Measurements from ENCODE around the gene CADM2.
"Not testable (repeated sequence)": the region's sequence is repeated elsewhere in the genome, so short reads cannot be mapped to it uniquely, and the experiment has no call there.

Gene CADM2

GRCh38 chr3:85670634-85671205, 711.9 kb downstream of the CADM2 start:
- no peak for TF ChIP-seq CTCF (conservative IDR thresholded peaks at IDR 0.05; ENCODE audit: control insufficient read depth, insufficient read depth, low read depth, low read length)
- no peak overlapping the region for H3K4me3 ChIP-seq (ENCODE audit: control insufficient read depth, low read depth, low read length)
- no peak for DNase-seq (ENCODE audit: low read depth)

GRCh38 chr3:85672761-85673160, 714.0 kb downstream of the CADM2 start:
- no peak for TF ChIP-seq CTCF (conservative IDR thresholded peaks at IDR 0.05; ENCODE audit: control insufficient read depth, insufficient read depth, low read depth, low read length)
- no peak for DNase-seq (ENCODE audit: low read depth)
- no peak overlapping the region for H3K4me3 ChIP-seq (ENCODE audit: control insufficient read depth, low read depth, low read length)

GRCh38 chr3:85678713-85679112, 719.9 kb downstream of the CADM2 start:
- no peak for DNase-seq (ENCODE audit: low read depth)
- TF ChIP-seq CTCF (conservative IDR thresholded peaks at IDR 0.05; ENCODE audit: control insufficient read depth, insufficient read depth, low read depth, low read length), result no peak
- H3K4me3 ChIP-seq (ENCODE audit: control insufficient read depth, low read depth, low read length), result no peak overlapping the region

GRCh38 chr3:85681906-85682305, 723.1 kb downstream of the CADM2 start:
- DNase-seq (ENCODE audit: low read depth), result no peak
- no peak for TF ChIP-seq CTCF (conservative IDR thresholded peaks at IDR 0.05; ENCODE audit: control insufficient read depth, insufficient read depth, low read depth, low read length)
- H3K4me3 ChIP-seq (ENCODE audit: control insufficient read depth, low read depth, low read length), result no peak overlapping the region

- no peak for DNase-seq (ENCODE audit: low read depth)
- H3K4me3 ChIP-seq (ENCODE audit: control insufficient read depth, low read depth, low read length), result no peak overlapping the region
- TF ChIP-seq CTCF (conservative IDR thresholded peaks at IDR 0.05; ENCODE audit: control insufficient read depth, insufficient read depth, low read depth, low read length), result no peak
These were observed 732.4 kb downstream of the CADM2 start for GRCh38 chr3:85691196-85691595.

- H3K4me3 ChIP-seq (ENCODE audit: control insufficient read depth, low read depth, low read length), result no peak overlapping the region
- no peak for TF ChIP-seq CTCF (conservative IDR thresholded peaks at IDR 0.05; ENCODE audit: control insufficient read depth, insufficient read depth, low read depth, low read length)
- DNase-seq (ENCODE audit: low read depth), result no peak
These were observed 738.4 kb downstream of the CADM2 start for GRCh38 chr3:85697156-85697555.

GRCh38 chr3:85706130-85706529, 747.3 kb downstream of the CADM2 start:
- DNase-seq (ENCODE audit: low read depth), result no peak
- no peak for TF ChIP-seq CTCF (conservative IDR thresholded peaks at IDR 0.05; ENCODE audit: control insufficient read depth, insufficient read depth, low read depth, low read length)
- no peak overlapping the region for H3K4me3 ChIP-seq (ENCODE audit: control insufficient read depth, low read depth, low read length)

- DNase-seq (ENCODE audit: low read depth); H3K4me3 ChIP-seq (ENCODE audit: control insufficient read depth, low read depth, low read length): not testable (repeated sequence)
These were observed 749.5 kb downstream of the CADM2 start for GRCh38 chr3:85708325-85708724.

Data from fibroblast of mammary gland (primary cell).